IMR-90 (cell line): ENCODE measurements around the gene DIP2C.

ENCODE experiments used
- CTCF ChIP-seq: conservative IDR thresholded peaks from 2 replicates; pipeline ENCODE4 v1.5.1; 2012; ENCODE audit warnings: mild to moderate bottlenecking, low read depth, low read length, improper control_type of control experiment
- NFE2L2 ChIP-seq: fragments of 150-350 bp; IDR thresholded peaks from 2 replicates; pipeline ENCODE4 v1.6.1; 2016; ENCODE audit warnings: low read depth, mild to moderate bottlenecking, low read length
- POLR2A ChIP-seq: IDR thresholded peaks from 2 replicates; pipeline ENCODE4 v1.6.1; 2012; ENCODE audit warnings: mild to moderate bottlenecking, low read depth, low read length
- RAD21 ChIP-seq: IDR thresholded peaks from 2 replicates; pipeline ENCODE4 v1.6.1; 2012; ENCODE audit warnings: low read length, improper control_type of control experiment
- RCOR1 ChIP-seq: IDR thresholded peaks from 2 replicates; pipeline ENCODE4 v1.6.1; 2012; ENCODE audit warnings: mild to moderate bottlenecking, low read length, improper control_type of control experiment; ENCODE audit not compliant: insufficient replicate concordance

GRCh38 chr10:712089-712488, 22.6 kb upstream of the DIP2C start:
- no peak for TF ChIP-seq CTCF
- TF ChIP-seq RCOR1: no peak
- no peak for TF ChIP-seq RAD21
- TF ChIP-seq NFE2L2: no peak
- no peak for TF ChIP-seq POLR2A
